C4-2B (cell line): ENCODE data around the gene HELZ.

Experiments
- ZFX ChIP-seq: fragments of 450-650 bp; IDR thresholded peaks from 2 replicates; pipeline ENCODE4 v1.6.1; 2017
- TF ChIP-seq, protein P1 (sequence below): fragments of 450-650 bp; conservative IDR thresholded peaks from 2 replicates; pipeline ENCODE4 v1.5.1; 2017; ENCODE audit warnings: mild to moderate bottlenecking

DNA sequence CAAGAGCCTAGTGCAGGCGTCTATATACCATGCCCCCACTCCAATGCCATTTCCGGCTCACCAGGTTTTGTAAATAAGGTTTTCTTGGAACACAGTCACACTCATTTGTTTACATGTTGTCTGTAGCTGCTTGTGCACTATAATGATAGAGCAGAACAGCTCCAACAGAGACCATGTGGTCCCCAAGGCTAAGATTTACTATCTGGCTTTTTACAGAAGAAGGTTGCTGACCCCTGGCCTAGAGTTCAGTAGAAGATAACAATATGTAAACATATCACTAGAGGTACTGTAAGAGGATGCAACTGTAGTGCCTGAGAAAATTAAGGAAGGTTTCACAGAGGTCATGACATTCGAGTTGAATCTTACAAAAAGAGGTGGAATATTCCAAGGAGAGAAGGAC lies 134.4 kb downstream of the HELZ start:
- TF ChIP-seq, protein P1, sequence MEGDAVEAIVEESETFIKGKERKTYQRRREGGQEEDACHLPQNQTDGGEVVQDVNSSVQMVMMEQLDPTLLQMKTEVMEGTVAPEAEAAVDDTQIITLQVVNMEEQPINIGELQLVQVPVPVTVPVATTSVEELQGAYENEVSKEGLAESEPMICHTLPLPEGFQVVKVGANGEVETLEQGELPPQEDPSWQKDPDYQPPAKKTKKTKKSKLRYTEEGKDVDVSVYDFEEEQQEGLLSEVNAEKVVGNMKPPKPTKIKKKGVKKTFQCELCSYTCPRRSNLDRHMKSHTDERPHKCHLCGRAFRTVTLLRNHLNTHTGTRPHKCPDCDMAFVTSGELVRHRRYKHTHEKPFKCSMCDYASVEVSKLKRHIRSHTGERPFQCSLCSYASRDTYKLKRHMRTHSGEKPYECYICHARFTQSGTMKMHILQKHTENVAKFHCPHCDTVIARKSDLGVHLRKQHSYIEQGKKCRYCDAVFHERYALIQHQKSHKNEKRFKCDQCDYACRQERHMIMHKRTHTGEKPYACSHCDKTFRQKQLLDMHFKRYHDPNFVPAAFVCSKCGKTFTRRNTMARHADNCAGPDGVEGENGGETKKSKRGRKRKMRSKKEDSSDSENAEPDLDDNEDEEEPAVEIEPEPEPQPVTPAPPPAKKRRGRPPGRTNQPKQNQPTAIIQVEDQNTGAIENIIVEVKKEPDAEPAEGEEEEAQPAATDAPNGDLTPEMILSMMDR = no peak
- TF ChIP-seq ZFX = no peak
